Right cardiac atrium (tissue), 5 donors: ENCODE data around the gene AP1G1. TPM values are rescaled to one million over a fixed set of nuclear protein-coding genes. Genes with fewer than 3 reads are reported as not detected.
"Not testable (repeated sequence)": the region's sequence is repeated elsewhere in the genome, so short reads cannot be mapped to it uniquely, and the experiment has no call there.

Source experiments
- ATAC-seq, 2 donors: fragments of 200-7000 bp; cut with Tn5 transposase; one replicate each; pipeline versions ENCODE4 v1.8.0 to v1.9.1; 2020; ENCODE audit warnings: moderate library complexity in 2 of 2, mild to moderate bottlenecking in 1 of 2
- DNase-seq, 3 donors: peaks; one replicate each; pipeline ENCODE4 v3.0.0-alpha.2; 2020
- H3K27ac ChIP-seq: one replicate; pipeline ENCODE4 v1.5.1; 2013; ENCODE audit warnings: mild to moderate bottlenecking, low read length, control low read depth, moderate library complexity
- H3K27me3 ChIP-seq: one replicate; pipeline ENCODE4 v1.6.1; 2013; ENCODE audit not compliant: control insufficient read depth, insufficient read depth
- H3K4me1 ChIP-seq: one replicate; pipeline ENCODE4 v1.6.1; 2013; ENCODE audit warnings: low read length; ENCODE audit not compliant: control insufficient read depth, insufficient read depth
- H3K4me3 ChIP-seq: one replicate; pipeline ENCODE4 v1.5.1; 2013; ENCODE audit warnings: low read length, control low read depth
- H3K9me3 ChIP-seq: one replicate; pipeline ENCODE4 v1.6.1; 2013; ENCODE audit warnings: low read length; ENCODE audit not compliant: control insufficient read depth
- WGBS: extraction: QIAGEN DNeasy Blood & Tissue Kit; methylation state at CpG from one replicate; pipeline ENCODE4 v1.1.7; 2013; 5-methylcytosine and 5-hydroxymethylcytosine counted together
- intact Hi-C, 4 donors: fragments of 100-400 bp; cut with DNase I; formaldehyde crosslinking; loops; one replicate each; pipeline versions ENCODE4 v1.11.0 to v1.14.0; 2022 to 2023
- polyA plus RNA-seq: library from polyadenylated mRNA; stranded (reverse); fragments of 200-250 nt; gene quantifications from one replicate; pipeline ENCODE4 v1.2.3, GENCODE V29; 2013
- total RNA-seq, 4 donors: library from RNA; stranded (reverse); fragmentation: NEBNext Ultra II Directional; extraction: Animal tissue kit (Norgen Biotek cat#: 25700); gene quantifications; one replicate each; pipeline ENCODE4 v1.2.1, GENCODE V29; 2021
- donor health status: healthy with polysubstance abuse.
- donor health status: DM: no; HTN: yes; CAD: no.
- donor health status: DM: no; HTN: no; CAD: no.
- donor health status: DM: no; HTN: yes; CAD: no; lungs with severe emphysema.
- donor health status: DM: yes; HTN: yes; CAD: no.

AP1G1 gene
- total and polyA plus RNA-seq, 5 donors, result 11.2 to 47.8 (median 37.7) TPM

- WGBS, result 84% methylated on average over 3 of the region's 3 CpGs
- H3K4me1 ChIP-seq, result no peaks in the 10 kb centered on the region
- no peaks in the 10 kb centered on the region for H3K9me3 ChIP-seq
- intact Hi-C loops, result no loop called here
- ATAC-seq (no peak), DNase-seq (no peak)
- no peak overlapping the region for H3K27ac ChIP-seq
- H3K4me3 ChIP-seq, result no peak overlapping the region
- H3K27me3 ChIP-seq, result no peaks in the 10 kb centered on the region
Observed at GRCh38 chr16:71698491-71698890, 110.1 kb downstream of the AP1G1 start.

GRCh38 chr16:71693164-71693563, 115.5 kb downstream of the AP1G1 start:
- intact Hi-C loops, result no loop called here
- H3K9me3 ChIP-seq, result no peaks in the 10 kb centered on the region
- H3K4me1 ChIP-seq, result no peaks in the 10 kb centered on the region
- no peak overlapping the region for H3K27ac ChIP-seq
- no peak overlapping the region for H3K4me3 ChIP-seq
- no peak for DNase-seq
- H3K27me3 ChIP-seq, result no peaks in the 10 kb centered on the region
- WGBS, result 90% methylated on average over 5 of the region's 5 CpGs
- ATAC-seq, result no peak

- Histone ChIP-seq H3K4me3 (no peak overlapping the region), H3K4me1 (no peaks in the 10 kb centered on the region), H3K9me3 (no peaks in the 10 kb centered on the region), H3K27ac (no peak overlapping the region), H3K27me3 (no peaks in the 10 kb centered on the region)
- intact Hi-C loops, result no loop called here
- ATAC-seq (no peak), DNase-seq (no peak)
- 0% methylated on average over 1 of the region's 1 CpG for WGBS
Observed at GRCh38 chr16:71689901-71690300, 118.7 kb downstream of the AP1G1 start.

- ATAC-seq, result no peak
- 69% methylated on average over 3 of the region's 3 CpGs for WGBS
- DNase-seq, result no peak
Observed at GRCh38 chr16:71687861-71688260, 120.8 kb downstream of the AP1G1 start.

GRCh38 chr16:71684280-71684679, 124.4 kb downstream of the AP1G1 start:
- intact Hi-C loops, DNase-seq, H3K27me3 ChIP-seq, H3K4me1 ChIP-seq, H3K9me3 ChIP-seq, ATAC-seq, H3K27ac ChIP-seq, H3K4me3 ChIP-seq: not testable (repeated sequence)
- WGBS, result 94% methylated on average over 12 of the region's 12 CpGs

More at GRCh38 chr16:71687861-71688260, 120.8 kb downstream of the AP1G1 start:
- H3K9me3 ChIP-seq, result no peaks in the 10 kb centered on the region
- no peak overlapping the region for H3K27ac ChIP-seq
- H3K4me3 ChIP-seq, result no peak overlapping the region
- no peaks in the 10 kb centered on the region for H3K4me1 ChIP-seq
- H3K27me3 ChIP-seq, result no peaks in the 10 kb centered on the region
- intact Hi-C loops, result no loop called here

- H3K27ac ChIP-seq, result no peak overlapping the region
- H3K27me3 ChIP-seq, result no peaks in the 10 kb centered on the region
- intact Hi-C loops, result no loop called here
- H3K4me3 ChIP-seq, result no peak overlapping the region
- ATAC-seq, result no peak
- H3K4me1 ChIP-seq, result no peaks in the 10 kb centered on the region
- 89% methylated on average over 2 of the region's 2 CpGs for WGBS
- H3K9me3 ChIP-seq, result no peaks in the 10 kb centered on the region
- DNase-seq, result no peak
Observed at GRCh38 chr16:71681360-71681759, 127.3 kb downstream of the AP1G1 start.

Other genes starting within 250 kb of the AP1G1 start
- under 1 TPM in 1 of 4 donors, not detected in 3; 0.08 TPM for gene TAT, start 231.7 kb downstream of the AP1G1 start, total RNA-seq
- 0.02 TPM for gene TAT, start 231.7 kb downstream of the AP1G1 start, polyA plus RNA-seq
- gene MARVELD3, start 182.7 kb downstream of the AP1G1 start, total RNA-seq, result not detected
- 0.02 TPM for gene MARVELD3, start 182.7 kb downstream of the AP1G1 start, polyA plus RNA-seq
- 1 to 10 TPM; 6.1 to 6.8 (median 6.5) TPM for gene PHLPP2, start 84.1 kb downstream of the AP1G1 start, total RNA-seq
- gene PHLPP2, start 84.1 kb downstream of the AP1G1 start, polyA plus RNA-seq, result 1.9 TPM
- 10 to 100 TPM; 16.2 to 20.1 (median 17.1) TPM for gene ATXN1L, start 37.1 kb upstream of the AP1G1 start, total RNA-seq
- gene ATXN1L, start 37.1 kb upstream of the AP1G1 start, polyA plus RNA-seq, result 8.7 TPM
- 1 to 10 TPM; 6.3 to 8.5 (median 6.9) TPM for gene ZNF821, start 75.3 kb upstream of the AP1G1 start, total RNA-seq
- 5.0 TPM for gene ZNF821, start 75.3 kb upstream of the AP1G1 start, polyA plus RNA-seq
- gene IST1, start 86.7 kb upstream of the AP1G1 start, total RNA-seq, result 100 to 1,000 TPM; 128 to 148 (median 139) TPM
- gene IST1, start 86.7 kb upstream of the AP1G1 start, polyA plus RNA-seq, result 89.5 TPM
- gene PKD1L3, start 191.6 kb upstream of the AP1G1 start, total RNA-seq, result 1 to 10 TPM in 1 of 4 donors, under 1 TPM in 3; 0.26 to 1.1 (median 0.44) TPM
- 0.18 TPM for gene PKD1L3, start 191.6 kb upstream of the AP1G1 start, polyA plus RNA-seq
- 10 to 100 TPM; 44.1 to 55.7 (median 47.4) TPM for gene DHODH, start 199.9 kb upstream of the AP1G1 start, total RNA-seq
- gene DHODH, start 199.9 kb upstream of the AP1G1 start, polyA plus RNA-seq, result 38.9 TPM
- gene HP, start 245.7 kb upstream of the AP1G1 start, total RNA-seq, result 100 to 1,000 TPM in 1 of 4 donors, 10 to 100 TPM in 2, 1 to 10 TPM in 1; 3.1 to 103 (median 36.3) TPM
- 13.2 TPM for gene HP, start 245.7 kb upstream of the AP1G1 start, polyA plus RNA-seq